H1 (cell line): ENCODE results near the gene SMIM8. TPM values are rescaled to one million over a fixed set of nuclear protein-coding genes. Genes with fewer than 3 reads are reported as not detected.

Experiments
- BACH1 ChIP-seq: IDR thresholded peaks from 2 replicates; pipeline ENCODE4 v1.6.1; 2012; ENCODE audit warnings: low read length, improper control_type of control experiment
- BRCA1 ChIP-seq: IDR thresholded peaks from 2 replicates; pipeline ENCODE4 v1.6.1; 2012; ENCODE audit warnings: low read depth, low read length, improper control_type of control experiment
- CEBPB ChIP-seq: IDR thresholded peaks from 2 replicates; pipeline ENCODE4 v1.6.1; 2012; ENCODE audit warnings: low read depth, low read length
- CREB1 ChIP-seq: IDR thresholded peaks from 2 replicates; pipeline ENCODE4 v1.6.1; 2012; ENCODE audit warnings: inconsistent platforms
- GTF2F1 ChIP-seq: IDR thresholded peaks from 2 replicates; pipeline ENCODE4 v1.6.1; 2012; ENCODE audit warnings: low read depth, low read length, improper control_type of control experiment, borderline replicate concordance
- KDM1A ChIP-seq: fragments of 200-600, 300-600 bp; sonication (generic); IDR thresholded peaks from 2 replicates; pipeline ENCODE4 v1.7.1; 2016; ENCODE audit warnings: mild to moderate bottlenecking, low read length, borderline replicate concordance
- KDM4A ChIP-seq: IDR thresholded peaks from one replicate; pipeline ENCODE4 v1.7.1; 2012; ENCODE audit warnings: low read depth, mild to moderate bottlenecking, moderate library complexity, low read length, inconsistent platforms; ENCODE audit not compliant: severe bottlenecking
- RFX5 ChIP-seq: IDR thresholded peaks from 2 replicates; pipeline ENCODE4 v1.6.1; 2011; ENCODE audit warnings: low read depth, low read length, improper control_type of control experiment, borderline replicate concordance
- USF2 ChIP-seq: IDR thresholded peaks from 2 replicates; pipeline ENCODE4 v1.6.1; 2011; ENCODE audit warnings: low read length, improper control_type of control experiment
- polyA plus RNA-seq, 7 experiments: library from polyadenylated mRNA; depleted of rRNA in 3 of 7; stranded (reverse) in 5 of 7; unstranded in 2 of 7; fragments of >200 nt in 5 of 7; fragments of 200-250 nt in 2 of 7; gene quantifications; 1 replicate in 5 of 7; 2 replicates in 1 of 7; 4 replicates in 1 of 7; pipeline versions ENCODE4 v1.2.1 to v1.2.3, GENCODE V29; 2011 to 2013; ENCODE audit warnings: missing spikeins in 2 of 7, mixed read lengths in 2 of 7
- total RNA-seq: library from RNA; stranded (reverse); fragmentation: NEBNext Ultra II Directional; extraction: Animal tissue kit (Norgen Biotek cat#: 25700); gene quantifications from 2 replicates; pipeline ENCODE4 v1.2.1, GENCODE V29; 2021

Gene SMIM8
- total and polyA plus RNA-seq, 2 of the 8 experiments (the other 6 are each of a cell fraction or from before 2014, with no cell fraction given): 3.0 to 10.7 TPM

DNA sequence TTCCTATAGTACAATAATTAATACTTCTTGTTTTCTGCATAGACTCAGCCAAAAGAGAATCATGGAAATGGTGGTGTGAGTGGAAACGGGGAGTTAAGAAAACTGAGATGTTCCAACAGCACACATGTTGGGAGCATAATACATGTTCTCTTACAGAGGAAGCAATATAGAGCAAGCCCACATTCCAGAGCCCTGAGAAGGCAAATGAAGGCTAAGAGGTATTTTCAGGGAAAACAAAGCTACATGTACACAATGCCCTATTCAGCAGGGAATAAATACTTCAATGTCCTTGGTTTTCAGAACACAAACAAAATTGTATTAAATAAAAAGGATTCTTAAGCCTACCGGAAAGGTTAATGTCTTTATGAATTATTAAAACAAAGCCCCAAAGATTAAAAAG, 35.1 kb upstream of the SMIM8 start (continued):
- TF ChIP-seq BRCA1 (no peak), KDM1A (no peak), BACH1 (no peak), USF2 (no peak), CREB1 (no peak), KDM4A (no peak), RFX5 (no peak), GTF2F1 (no peak), CEBPB (no peak)
